Measurements from ENCODE around the gene CDK5. TPM values are rescaled to one million over a fixed set of nuclear protein-coding genes. Genes with fewer than 3 reads are reported as not detected.

CDK5 gene
- total and polyA plus RNA-seq, 9 of the 15 experiments (the other 6 are each of a cell fraction or from before 2014, with no cell fraction given), result 3.2 to 38.0 (median 27.5) TPM

GRCh38 chr7:151087245-151088018, 29.7 kb upstream of the CDK5 start (continued):
- TF ChIP-seq CEBPG (CRISPR knock-in tag; IDR thresholded peaks at IDR 0.05) (peak; percentile 38; the same call in 1 of the 2 replicates), CEBPG (tag; conservative IDR thresholded peaks at IDR 0.05 in 1 of 2, IDR thresholded peaks at IDR 0.05 in 1 of 2) (no peak), ZNF764 (CRISPR knock-in tag; IDR thresholded peaks at IDR 0.05; ENCODE audit: low read depth) (no peak), ZBTB34 (CRISPR knock-in tag; IDR thresholded peaks at IDR 0.05) (no peak), STAT5B (CRISPR knock-in tag; IDR thresholded peaks at IDR 0.05) (no peak), MAFK (IDR thresholded peaks at IDR 0.05; ENCODE audit: low read length) (no peak), HMG20A (CRISPR knock-in tag; conservative IDR thresholded peaks at IDR 0.05) (no peak), CUX1 (CRISPR knock-in tag; IDR thresholded peaks at IDR 0.05) (no peak), KDM4B (IDR thresholded peaks at IDR 0.05; ENCODE audit: borderline replicate concordance in 2 of 2, low read depth in 1 of 2) (no peak), BRF1 (IDR thresholded peaks at IDR 0.05; ENCODE audit: borderline replicate concordance, extremely low read depth, insufficient read length) (no peak), TGIF2 (CRISPR knock-in tag; IDR thresholded peaks at IDR 0.05) (no peak), NUFIP1 (IDR thresholded peaks at IDR 0.05; ENCODE audit: partially characterized antibody) (no peak), TSHZ1 (CRISPR knock-in tag; IDR thresholded peaks at IDR 0.05) (no peak), NR1H2 (CRISPR knock-in tag; IDR thresholded peaks at IDR 0.05) (no peak), E2F6 (IDR thresholded peaks at IDR 0.05; ENCODE audit: borderline replicate concordance in 1 of 2, extremely low read depth in 1 of 2, insufficient read depth in 1 of 2, insufficient read length in 1 of 2, low read depth in 1 of 2, low read length in 1 of 2, poor library complexity in 1 of 2, severe bottlenecking in 1 of 2) (peak; percentile 55 to 89)

Measured in K562 (cell line).